GM20000 (cell line): Measurements from ENCODE around the gene B4GALT3.

ENCODE experiments used
- DNase-seq: peaks from one replicate; pipeline ENCODE4 v3.0.0; 2012; ENCODE audit warnings: low spot score
- TF ChIP-seq, protein P1 (sequence below): IDR thresholded peaks from 2 replicates; pipeline ENCODE4 v1.5.1; 2012; ENCODE audit warnings: mild to moderate bottlenecking, control low read depth; ENCODE audit errors: extremely low read depth, missing control alignments

The B4GALT3 gene

GRCh38 chr1:161180639-161181038, 3.3 kb upstream of the B4GALT3 start:
- TF ChIP-seq, protein P1, sequence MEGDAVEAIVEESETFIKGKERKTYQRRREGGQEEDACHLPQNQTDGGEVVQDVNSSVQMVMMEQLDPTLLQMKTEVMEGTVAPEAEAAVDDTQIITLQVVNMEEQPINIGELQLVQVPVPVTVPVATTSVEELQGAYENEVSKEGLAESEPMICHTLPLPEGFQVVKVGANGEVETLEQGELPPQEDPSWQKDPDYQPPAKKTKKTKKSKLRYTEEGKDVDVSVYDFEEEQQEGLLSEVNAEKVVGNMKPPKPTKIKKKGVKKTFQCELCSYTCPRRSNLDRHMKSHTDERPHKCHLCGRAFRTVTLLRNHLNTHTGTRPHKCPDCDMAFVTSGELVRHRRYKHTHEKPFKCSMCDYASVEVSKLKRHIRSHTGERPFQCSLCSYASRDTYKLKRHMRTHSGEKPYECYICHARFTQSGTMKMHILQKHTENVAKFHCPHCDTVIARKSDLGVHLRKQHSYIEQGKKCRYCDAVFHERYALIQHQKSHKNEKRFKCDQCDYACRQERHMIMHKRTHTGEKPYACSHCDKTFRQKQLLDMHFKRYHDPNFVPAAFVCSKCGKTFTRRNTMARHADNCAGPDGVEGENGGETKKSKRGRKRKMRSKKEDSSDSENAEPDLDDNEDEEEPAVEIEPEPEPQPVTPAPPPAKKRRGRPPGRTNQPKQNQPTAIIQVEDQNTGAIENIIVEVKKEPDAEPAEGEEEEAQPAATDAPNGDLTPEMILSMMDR, result no peak
- no peak for DNase-seq

GRCh38 chr1:161179698-161180097, 2.4 kb upstream of the B4GALT3 start:
- TF ChIP-seq, protein P1, result no peak
- no peak for DNase-seq

DNA sequence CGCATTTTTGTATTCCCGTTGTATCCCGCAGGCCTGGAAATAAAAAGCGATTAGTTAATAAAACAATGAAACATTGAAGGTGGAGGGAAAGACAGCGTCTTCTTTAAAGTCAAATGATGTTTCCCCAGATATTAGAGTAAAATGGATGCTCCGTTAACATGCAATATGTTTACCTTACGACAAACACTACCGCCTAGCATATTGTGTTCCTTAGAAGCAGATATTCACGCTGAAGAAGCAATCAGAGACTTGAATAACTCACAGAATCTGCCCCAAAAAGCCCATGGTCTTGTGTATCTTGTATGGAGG, 583 bp upstream of the B4GALT3 start:
- no peak for DNase-seq
- TF ChIP-seq, protein P1, result no peak

- TF ChIP-seq, protein P1, result no peak
- no peak for DNase-seq
These were observed 717 bp downstream of the B4GALT3 start for GRCh38 chr1:161176468-161177111.

- TF ChIP-seq, protein P1, result no peak
- DNase-seq, result no peak
These were observed 1.4 kb downstream of the B4GALT3 start for GRCh38 chr1:161175771-161176453.

GRCh38 chr1:161174911-161175310, 2.4 kb downstream of the B4GALT3 start:
- no peak for DNase-seq
- TF ChIP-seq, protein P1, result no peak

DNA sequence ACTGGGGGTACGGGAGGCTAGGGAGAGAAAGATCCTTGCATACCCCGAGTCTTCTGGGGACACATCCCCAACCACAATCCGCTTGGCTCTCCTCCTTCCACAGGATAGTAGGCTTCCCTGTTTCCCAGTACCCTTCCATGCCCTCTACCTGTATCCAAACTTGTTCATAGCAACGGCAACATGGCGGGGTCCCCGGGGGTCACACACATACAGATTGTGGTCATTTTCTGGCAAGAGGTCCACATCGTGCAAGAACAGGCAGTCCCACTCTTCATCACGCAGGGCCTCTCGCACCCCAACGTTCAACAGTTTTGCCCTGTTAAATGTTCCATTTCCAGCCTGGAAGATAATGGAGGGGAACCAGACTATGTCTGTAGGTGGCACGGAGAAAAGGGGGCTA, 3.6 kb downstream of the B4GALT3 start:
- TF ChIP-seq, protein P1, result no peak
- DNase-seq, result no peak
